ENCODE data around the gene PDXK. TPM values are rescaled to one million over a fixed set of nuclear protein-coding genes. Genes with fewer than 3 reads are reported as not detected.

Gene PDXK
- total and polyA plus RNA-seq, 9 of the 15 experiments (the other 6 are each of a cell fraction or from before 2014, with no cell fraction given) = 5.6 to 162 (median 76.5) TPM

GRCh38 chr21:43753439-43753799 lies 34.5 kb downstream of the PDXK start (continued):
- TF ChIP-seq NR0B1 (IDR thresholded peaks at IDR 0.05; ENCODE audit: partially characterized antibody) = no peak
- no peak for TF ChIP-seq BCOR (IDR thresholded peaks at IDR 0.05)
- TF ChIP-seq GMEB1 (CRISPR knock-in tag; IDR thresholded peaks at IDR 0.05) = no peak
- TF ChIP-seq NCOA6 (IDR thresholded peaks at IDR 0.05) = no peak
- TF ChIP-seq ESRRA (IDR thresholded peaks at IDR 0.05; ENCODE audit: borderline replicate concordance, low read depth) = no peak
- no peak for TF ChIP-seq RAD21 (CRISPR knock-in tag; conservative IDR thresholded peaks at IDR 0.05 in 1 of 2, IDR thresholded peaks at IDR 0.05 in 1 of 2)
- TF ChIP-seq ZNF212 (CRISPR knock-in tag; IDR thresholded peaks at IDR 0.05) = no peak

Data from K562 (cell line).